Measurements from ENCODE around the gene MORN3. TPM values are rescaled to one million over a fixed set of nuclear protein-coding genes. Genes with fewer than 3 reads are reported as not detected.

The MORN3 gene
- total and polyA plus RNA-seq, 9 of the 15 experiments (the other 6 are each of a cell fraction or from before 2014, with no cell fraction given), result 0.09 to 0.27 (median 0.20) TPM

DNA sequence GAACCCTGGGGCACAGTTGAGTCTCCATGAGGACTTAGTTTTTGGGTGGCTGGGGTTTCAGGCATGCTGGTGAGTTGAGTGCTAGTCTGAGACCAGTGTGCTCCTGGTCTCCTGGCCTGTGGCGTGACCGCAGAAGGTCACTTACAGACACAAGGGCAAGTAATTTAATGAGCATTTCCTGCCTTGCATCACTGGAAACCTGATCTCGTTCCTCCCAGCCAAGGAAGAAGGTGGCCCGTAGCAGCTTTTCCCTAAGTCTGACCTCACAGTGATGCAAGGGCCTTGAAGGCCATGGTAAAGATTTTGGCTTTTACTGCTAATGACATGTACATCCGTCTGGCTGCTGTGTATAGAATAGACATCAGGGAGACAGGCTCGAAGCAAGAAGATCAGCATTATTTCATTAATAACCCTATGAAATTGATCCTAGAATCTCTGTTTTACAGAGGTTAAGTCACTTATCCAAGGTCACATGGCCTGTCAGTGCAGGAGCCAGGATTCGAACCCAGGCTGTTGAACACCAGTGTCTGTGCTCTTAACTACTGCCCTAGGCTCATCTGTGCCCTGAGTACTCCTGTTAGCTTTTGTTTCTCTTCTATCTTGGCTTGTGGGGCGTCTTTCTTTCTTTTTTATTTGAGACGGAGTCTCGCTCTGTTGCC, 47.7 kb upstream of the MORN3 start:
- no peak overlapping the region for H3K4me3 ChIP-seq
- 0 out of 2 replicates have a peak, but pooled peaks have one; percentile 37 for TF ChIP-seq MTA3 (IDR thresholded peaks at IDR 0.05; ENCODE audit: borderline replicate concordance)
- no peak for TF ChIP-seq ZNF184 (CRISPR knock-in tag; IDR thresholded peaks at IDR 0.05)
- no peak for TF ChIP-seq MAFK (IDR thresholded peaks at IDR 0.05; ENCODE audit: low read length)
- TF ChIP-seq, protein P1, sequence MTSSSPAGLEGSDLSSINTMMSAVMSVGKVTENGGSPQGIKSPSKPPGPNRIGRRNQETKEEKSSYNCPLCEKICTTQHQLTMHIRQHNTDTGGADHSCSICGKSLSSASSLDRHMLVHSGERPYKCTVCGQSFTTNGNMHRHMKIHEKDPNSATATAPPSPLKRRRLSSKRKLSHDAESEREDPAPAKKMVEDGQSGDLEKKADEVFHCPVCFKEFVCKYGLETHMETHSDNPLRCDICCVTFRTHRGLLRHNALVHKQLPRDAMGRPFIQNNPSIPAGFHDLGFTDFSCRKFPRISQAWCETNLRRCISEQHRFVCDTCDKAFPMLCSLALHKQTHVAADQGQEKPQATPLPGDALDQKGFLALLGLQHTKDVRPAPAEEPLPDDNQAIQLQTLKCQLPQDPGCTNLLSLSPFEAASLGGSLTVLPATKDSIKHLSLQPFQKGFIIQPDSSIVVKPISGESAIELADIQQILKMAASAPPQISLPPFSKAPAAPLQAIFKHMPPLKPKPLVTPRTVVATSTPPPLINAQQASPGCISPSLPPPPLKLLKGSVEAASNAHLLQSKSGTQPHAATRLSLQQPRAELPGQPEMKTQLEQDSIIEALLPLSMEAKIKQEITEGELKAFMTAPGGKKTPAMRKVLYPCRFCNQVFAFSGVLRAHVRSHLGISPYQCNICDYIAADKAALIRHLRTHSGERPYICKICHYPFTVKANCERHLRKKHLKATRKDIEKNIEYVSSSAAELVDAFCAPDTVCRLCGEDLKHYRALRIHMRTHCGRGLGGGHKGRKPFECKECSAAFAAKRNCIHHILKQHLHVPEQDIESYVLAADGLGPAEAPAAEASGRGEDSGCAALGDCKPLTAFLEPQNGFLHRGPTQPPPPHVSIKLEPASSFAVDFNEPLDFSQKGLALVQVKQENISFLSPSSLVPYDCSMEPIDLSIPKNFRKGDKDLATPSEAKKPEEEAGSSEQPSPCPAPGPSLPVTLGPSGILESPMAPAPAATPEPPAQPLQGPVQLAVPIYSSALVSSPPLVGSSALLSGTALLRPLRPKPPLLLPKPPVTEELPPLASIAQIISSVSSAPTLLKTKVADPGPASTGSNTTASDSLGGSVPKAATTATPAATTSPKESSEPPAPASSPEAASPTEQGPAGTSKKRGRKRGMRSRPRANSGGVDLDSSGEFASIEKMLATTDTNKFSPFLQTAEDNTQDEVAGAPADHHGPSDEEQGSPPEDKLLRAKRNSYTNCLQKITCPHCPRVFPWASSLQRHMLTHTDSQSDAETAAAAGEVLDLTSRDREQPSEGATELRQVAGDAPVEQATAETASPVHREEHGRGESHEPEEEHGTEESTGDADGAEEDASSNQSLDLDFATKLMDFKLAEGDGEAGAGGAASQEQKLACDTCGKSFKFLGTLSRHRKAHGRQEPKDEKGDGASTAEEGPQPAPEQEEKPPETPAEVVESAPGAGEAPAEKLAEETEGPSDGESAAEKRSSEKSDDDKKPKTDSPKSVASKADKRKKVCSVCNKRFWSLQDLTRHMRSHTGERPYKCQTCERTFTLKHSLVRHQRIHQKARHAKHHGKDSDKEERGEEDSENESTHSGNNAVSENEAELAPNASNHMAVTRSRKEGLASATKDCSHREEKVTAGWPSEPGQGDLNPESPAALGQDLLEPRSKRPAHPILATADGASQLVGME (CRISPR knock-in tag; IDR thresholded peaks at IDR 0.05), result 0 out of 2 replicates have a peak, but pooled peaks have one; percentile 31
- 0 out of 2 replicates have a peak, but pooled peaks have one; percentile 35 for TF ChIP-seq TEAD4 (IDR thresholded peaks at IDR 0.05; ENCODE audit: low read length)
- TF ChIP-seq TEAD4 (CRISPR knock-in tag; IDR thresholded peaks at IDR 0.05; ENCODE audit: borderline replicate concordance), result no peak
- TF ChIP-seq, protein P2, sequence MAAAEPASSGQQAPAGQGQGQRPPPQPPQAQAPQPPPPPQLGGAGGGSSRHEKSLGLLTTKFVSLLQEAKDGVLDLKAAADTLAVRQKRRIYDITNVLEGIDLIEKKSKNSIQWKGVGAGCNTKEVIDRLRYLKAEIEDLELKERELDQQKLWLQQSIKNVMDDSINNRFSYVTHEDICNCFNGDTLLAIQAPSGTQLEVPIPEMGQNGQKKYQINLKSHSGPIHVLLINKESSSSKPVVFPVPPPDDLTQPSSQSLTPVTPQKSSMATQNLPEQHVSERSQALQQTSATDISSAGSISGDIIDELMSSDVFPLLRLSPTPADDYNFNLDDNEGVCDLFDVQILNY (CRISPR knock-in tag; IDR thresholded peaks at IDR 0.05), result no peak
- TF ChIP-seq HNRNPK (IDR thresholded peaks at IDR 0.05; ENCODE audit: low read depth, low read length, poor library complexity, severe bottlenecking), result no peak
- TF ChIP-seq ZNF121 (CRISPR knock-in tag; conservative IDR thresholded peaks at IDR 0.05), result 0 out of 2 replicates have a peak, but pooled peaks have one; percentile 26
- no peak for TF ChIP-seq PTBP1 (IDR thresholded peaks at IDR 0.05; ENCODE audit: low read depth, low read length)
- TF ChIP-seq, protein P3, sequence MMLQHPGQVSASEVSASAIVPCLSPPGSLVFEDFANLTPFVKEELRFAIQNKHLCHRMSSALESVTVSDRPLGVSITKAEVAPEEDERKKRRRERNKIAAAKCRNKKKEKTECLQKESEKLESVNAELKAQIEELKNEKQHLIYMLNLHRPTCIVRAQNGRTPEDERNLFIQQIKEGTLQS (IDR thresholded peaks at IDR 0.05), result peak; percentile 97
- TF ChIP-seq, protein P3 (CRISPR knock-in tag; conservative IDR thresholded peaks at IDR 0.05), result no peak
- no peak for TF ChIP-seq CREBBP (IDR thresholded peaks at IDR 0.05; ENCODE audit: low read depth, low read length)
- TF ChIP-seq ELF1 (tag; IDR thresholded peaks at IDR 0.05), result peak; percentile 72; the same call in 1 of the 2 replicates
- peak; percentile 99 for TF ChIP-seq ESRRA (IDR thresholded peaks at IDR 0.05; ENCODE audit: borderline replicate concordance, low read depth)

More for the DNA sequence above, 47.7 kb upstream of the MORN3 start:
- FAIRE-seq (peak; percentile 61), DNase-seq (ENCODE audit: extremely low read depth in 1 of 4, low spot score in 3 of 4) (peak in 3 of 4 experiments; percentile 23 to 79 (median 31)), ATAC-seq (peak; percentile 67)
- intact Hi-C loops (cut with micrococcal nuclease) (no loop called here), in situ Hi-C loops (cut with MboI) (no loop called here)
- Histone ChIP-seq H3K36me3 (ENCODE audit: control insufficient read depth, insufficient read depth, low read length) (peaks cover 42% of the 10 kb centered on the region), H3K27me3 (ENCODE audit: control insufficient read depth in 2 of 2, insufficient read depth in 2 of 2, low read length in 2 of 2) (no peaks in the 10 kb centered on the region), H3K9me3 (replicated peaks; ENCODE audit: control insufficient read depth, insufficient read depth, low read depth, low read length) (no peaks in the 10 kb centered on the region), H3K4me2 (ENCODE audit: insufficient read depth, low read length) (peak overlapping the region; percentile 48; the same call in 1 of the 2 replicates), H3K9ac (ENCODE audit: insufficient read depth in 1 of 2, low read depth in 2 of 2, low read length in 2 of 2) (peak overlapping the region in 1 of 2 experiments; percentile 27; a peak in 2 of 4 replicates), H3K4me1 (replicated peaks in 1 of 2; ENCODE audit: control insufficient read depth in 2 of 2, insufficient read depth in 2 of 2, low read length in 2 of 2) (peaks cover 24 to 26% of the 10 kb centered on the region in 2 experiments), H4K20me1 (replicated peaks; ENCODE audit: control insufficient read depth, insufficient read depth, low read length) (0 out of 2 replicates have a peak, but pooled peaks cover 3% of the 10 kb centered on the region), H2AFZ (ENCODE audit: low read depth, low read length) (0 out of 2 replicates have a peak overlapping the region, but pooled peaks have one; percentile 19), H3K79me2 (ENCODE audit: control insufficient read depth, insufficient read depth, low read length) (peaks cover 60% of the 10 kb centered on the region), H3K27ac (ENCODE audit: extremely low read depth, low read depth, low read length) (peak overlapping the region; percentile 46), H3K9me1 (ENCODE audit: control insufficient read depth, insufficient read depth, low read length) (peaks cover 3% of the 10 kb centered on the region)
- POLR2A ChIA-PET, result interaction anchor here (0.9 to 1.0 kb wide), 2 partner anchors 16 to 70 kb away, joined by 3 read pairs; no protein-coding TSS in a partner anchor
- WGBS (ENCODE audit: insufficient coverage, low coverage, missing lambda C conversion rate), result 49% methylated on average over 10 of the region's 10 CpGs
- CTCF ChIA-PET (ENCODE audit: low intra/inter-chr PET ratio), result no interaction called here
- BruUV-seq (replicated peaks), result no TSS peak
